Measurements from ENCODE around the gene ALK.

GRCh38 chr2:29765721-29766120 lies 155.7 kb downstream of the ALK start:
- TF ChIP-seq, protein P1, sequence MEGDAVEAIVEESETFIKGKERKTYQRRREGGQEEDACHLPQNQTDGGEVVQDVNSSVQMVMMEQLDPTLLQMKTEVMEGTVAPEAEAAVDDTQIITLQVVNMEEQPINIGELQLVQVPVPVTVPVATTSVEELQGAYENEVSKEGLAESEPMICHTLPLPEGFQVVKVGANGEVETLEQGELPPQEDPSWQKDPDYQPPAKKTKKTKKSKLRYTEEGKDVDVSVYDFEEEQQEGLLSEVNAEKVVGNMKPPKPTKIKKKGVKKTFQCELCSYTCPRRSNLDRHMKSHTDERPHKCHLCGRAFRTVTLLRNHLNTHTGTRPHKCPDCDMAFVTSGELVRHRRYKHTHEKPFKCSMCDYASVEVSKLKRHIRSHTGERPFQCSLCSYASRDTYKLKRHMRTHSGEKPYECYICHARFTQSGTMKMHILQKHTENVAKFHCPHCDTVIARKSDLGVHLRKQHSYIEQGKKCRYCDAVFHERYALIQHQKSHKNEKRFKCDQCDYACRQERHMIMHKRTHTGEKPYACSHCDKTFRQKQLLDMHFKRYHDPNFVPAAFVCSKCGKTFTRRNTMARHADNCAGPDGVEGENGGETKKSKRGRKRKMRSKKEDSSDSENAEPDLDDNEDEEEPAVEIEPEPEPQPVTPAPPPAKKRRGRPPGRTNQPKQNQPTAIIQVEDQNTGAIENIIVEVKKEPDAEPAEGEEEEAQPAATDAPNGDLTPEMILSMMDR (IDR thresholded peaks at IDR 0.05): no peak
- no peak for TF ChIP-seq POLR2A (IDR thresholded peaks at IDR 0.05)
- TF ChIP-seq POLR2AphosphoS5 (IDR thresholded peaks at IDR 0.05): no peak

Measured in sigmoid colon (tissue), 4 donors.